ENCODE results near the gene HPGDS.

HPGDS gene

GRCh38 chr4:94262163-94263016 lies 80.2 kb downstream of the HPGDS start:
- DNase-seq (ENCODE audit: extremely low read depth in 1 of 2, low read depth in 1 of 2), result no peak

DNA sequence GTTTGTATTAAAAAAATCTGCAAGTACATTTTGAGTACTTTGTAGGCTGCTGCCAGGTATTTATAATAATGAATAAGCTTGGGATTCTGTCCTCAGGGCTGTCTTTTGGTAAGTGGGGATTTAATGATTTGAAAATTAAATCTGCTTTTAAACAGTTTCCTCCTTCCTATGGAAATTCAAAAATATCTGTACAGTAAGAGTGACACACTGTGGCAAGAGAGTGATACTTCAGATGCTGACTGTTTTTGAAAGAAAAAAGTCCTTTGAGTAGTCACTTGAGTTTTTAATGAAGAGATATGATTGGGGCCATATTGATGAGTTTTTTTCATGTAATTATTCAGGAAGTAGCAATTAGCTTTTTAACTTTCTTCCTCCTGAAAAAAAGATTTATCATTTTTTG lies 85.8 kb downstream of the HPGDS start:
- no peak for DNase-seq (ENCODE audit: extremely low read depth in 1 of 2, low read depth in 1 of 2)

GRCh38 chr4:94256144-94256783 lies 86.4 kb downstream of the HPGDS start:
- no peak for DNase-seq (ENCODE audit: extremely low read depth in 1 of 2, low read depth in 1 of 2)

GRCh38 chr4:94253036-94253435 lies 89.6 kb downstream of the HPGDS start:
- no peak for DNase-seq (ENCODE audit: extremely low read depth in 1 of 2, low read depth in 1 of 2)

GRCh38 chr4:94251094-94251493 lies 91.5 kb downstream of the HPGDS start:
- DNase-seq (ENCODE audit: extremely low read depth in 1 of 2, low read depth in 1 of 2), result no peak
